Activated CD4-positive, alpha-beta memory T cell treated with anti-CD3 and anti-CD28 coated beads, Interleukin-2, amount 10 ng/mL, durations not matched to agents 7 days and 5 days (primary cell): ENCODE results near the gene OR11A1. TPM values are rescaled to one million over a fixed set of nuclear protein-coding genes. Genes with fewer than 3 reads are reported as not detected.

Source experiments
- CTCF ChIA-PET: fragments of 350-600 bp; sonication (Branson Sonifier 250); formaldehyde crosslinking; loops from one replicate; lab custom pipeline; 2021; ENCODE audit warnings: antibody characterized with exemption, inconsistent platforms; lab: Charles Lee
- POLR2A ChIA-PET: fragments of 350-600 bp; sonication (Branson Sonifier 250); formaldehyde crosslinking; loops from one replicate; lab custom pipeline; 2021; ENCODE audit warnings: antibody characterized with exemption; lab: Charles Lee
- DNase-seq: peaks from one replicate; pipeline ENCODE4 v3.0.0-alpha.2; 2020
- H3K27ac Mint-ChIP-seq: one replicate; pipeline ENCODE4 v1.8.0; 2021; ENCODE audit warnings: mild to moderate bottlenecking, mixed read lengths
- H3K27me3 Mint-ChIP-seq: one replicate; pipeline ENCODE4 v1.8.0; 2021; ENCODE audit warnings: mixed read lengths
- H3K36me3 Mint-ChIP-seq: one replicate; pipeline ENCODE4 v1.8.0; 2021; ENCODE audit warnings: low read depth, mixed read lengths
- H3K4me1 Mint-ChIP-seq: one replicate; pipeline ENCODE4 v1.8.0; 2021; ENCODE audit warnings: mixed read lengths
- H3K4me3 Mint-ChIP-seq: one replicate; pipeline ENCODE4 v1.8.0; 2021; ENCODE audit warnings: mild to moderate bottlenecking, mixed read lengths
- H3K9me3 Mint-ChIP-seq: one replicate; pipeline ENCODE4 v1.8.0; 2021; ENCODE audit warnings: mixed read lengths
- total RNA-seq, 2 experiments: library from RNA; stranded (reverse); gene quantifications; one replicate each; pipeline ENCODE4 v1.2.3, GENCODE V29; 2021

Gene OR11A1, protein sequence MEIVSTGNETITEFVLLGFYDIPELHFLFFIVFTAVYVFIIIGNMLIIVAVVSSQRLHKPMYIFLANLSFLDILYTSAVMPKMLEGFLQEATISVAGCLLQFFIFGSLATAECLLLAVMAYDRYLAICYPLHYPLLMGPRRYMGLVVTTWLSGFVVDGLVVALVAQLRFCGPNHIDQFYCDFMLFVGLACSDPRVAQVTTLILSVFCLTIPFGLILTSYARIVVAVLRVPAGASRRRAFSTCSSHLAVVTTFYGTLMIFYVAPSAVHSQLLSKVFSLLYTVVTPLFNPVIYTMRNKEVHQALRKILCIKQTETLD
- total RNA-seq: not detected

DNA sequence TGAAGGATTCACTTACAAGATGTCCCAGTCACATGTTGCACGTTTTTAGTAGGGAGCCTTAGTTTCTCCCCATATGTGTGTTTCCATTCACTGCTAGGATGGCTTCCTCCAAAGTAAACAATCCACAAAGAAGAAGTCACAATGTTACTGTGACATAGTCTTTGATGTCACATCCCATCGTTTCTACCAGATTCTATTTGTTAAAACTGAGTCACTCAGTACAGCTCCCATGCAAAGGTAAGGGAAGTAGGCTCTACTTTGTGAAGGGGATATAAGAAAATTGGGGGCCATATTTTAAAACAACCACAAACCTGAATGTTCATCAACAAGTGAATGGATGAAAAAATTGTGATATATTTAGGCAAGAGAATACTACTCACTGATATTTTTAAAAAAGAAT, at the start of gene OR11A1, which contains the start of gene OR2H1:
Gene OR11A1, minus strand, starts transcription at position 101 of the 400 bp plus-strand sequence. CDS start 29,430 bp downstream, outside the sequence.
Gene OR2H1, plus strand, starts transcription at position 185 of the 400 bp plus-strand sequence. CDS start 4,615 bp downstream, outside the sequence.
- Mint-ChIP-seq H3K9me3 (no peaks in the 10 kb centered on the region), H3K27me3 (peaks cover 26% of the 10 kb centered on the region), H3K4me1 (no peaks in the 10 kb centered on the region), H3K36me3 (no peaks in the 10 kb centered on the region), H3K4me3 (no peak within 1 kb of the TSS), H3K27ac (no peak within 1 kb of the TSS)
- DNase-seq: no peak
- ChIA-PET CTCF (no interaction called here), POLR2A (interaction anchor here (1.2 kb wide), 1 partner anchor 21 kb away, joined by 3 read pairs; no protein-coding TSS in a partner anchor)

DNA sequence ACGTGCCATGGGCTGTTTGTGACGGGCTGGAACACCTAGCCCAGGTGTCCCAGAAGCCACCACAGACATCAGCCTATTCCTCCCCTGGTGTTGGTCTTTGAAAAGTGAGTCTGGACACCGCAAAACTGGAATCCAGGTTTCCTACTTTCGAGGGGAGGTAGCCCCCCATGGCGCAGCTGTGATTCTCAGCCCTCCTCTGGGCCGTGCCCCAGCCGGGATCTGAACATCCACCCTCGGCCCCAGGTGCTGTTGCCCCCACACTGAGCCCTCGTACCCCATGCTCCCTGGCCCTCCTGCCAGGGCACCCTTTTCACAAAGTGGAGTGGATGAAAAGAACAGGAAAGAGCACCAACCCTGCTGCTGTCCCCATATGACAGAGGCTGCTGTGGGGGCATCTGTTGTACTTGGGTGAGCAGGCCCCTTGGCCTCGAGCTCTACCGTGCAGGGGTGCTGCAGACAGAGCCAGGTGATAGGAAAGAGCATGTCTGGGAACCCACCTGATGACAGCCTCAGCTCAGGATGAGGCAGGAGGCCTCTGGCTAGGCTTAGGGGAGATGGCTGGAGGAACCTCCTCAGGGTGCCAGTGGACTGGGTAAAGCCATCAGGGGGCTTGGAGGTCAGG, 49.7 kb upstream of the OR11A1 start:
- Mint-ChIP-seq H3K9me3 (no peaks in the 10 kb centered on the region), H3K36me3 (no peaks in the 10 kb centered on the region), H3K27ac (no peak overlapping the region), H3K4me1 (peaks cover 6% of the 10 kb centered on the region), H3K4me3 (no peak overlapping the region), H3K27me3 (no peaks in the 10 kb centered on the region)
- CTCF ChIA-PET: no interaction called here
- DNase-seq: no peak
- POLR2A ChIA-PET: no interaction called here

DNA sequence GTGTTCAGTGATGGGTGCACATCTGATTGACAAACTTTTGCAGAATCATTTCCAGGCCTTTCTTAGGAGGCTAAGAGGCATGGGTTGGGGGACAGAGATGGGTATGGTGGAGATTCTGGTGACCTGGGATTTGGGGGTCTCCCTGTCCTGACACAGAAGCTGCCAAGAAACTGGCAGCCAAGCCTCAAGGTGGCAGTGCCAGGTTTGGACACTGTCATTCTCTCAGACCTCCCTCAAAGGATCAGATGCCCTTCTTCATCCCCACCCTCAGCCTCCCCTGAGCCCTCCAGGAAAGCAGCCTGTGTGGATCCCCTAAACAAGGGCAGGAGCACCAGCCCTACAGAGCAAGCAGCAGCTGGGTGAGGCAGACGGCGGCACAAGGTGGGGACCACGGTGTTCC, 48.9 kb upstream of the OR11A1 start:
- Mint-ChIP-seq H3K36me3 (no peaks in the 10 kb centered on the region), H3K9me3 (no peaks in the 10 kb centered on the region), H3K27ac (no peak overlapping the region), H3K4me3 (no peak overlapping the region), H3K27me3 (no peaks in the 10 kb centered on the region), H3K4me1 (peaks cover 6% of the 10 kb centered on the region)
- CTCF ChIA-PET: no interaction called here
- no peak for DNase-seq
- POLR2A ChIA-PET: no interaction called here

DNA sequence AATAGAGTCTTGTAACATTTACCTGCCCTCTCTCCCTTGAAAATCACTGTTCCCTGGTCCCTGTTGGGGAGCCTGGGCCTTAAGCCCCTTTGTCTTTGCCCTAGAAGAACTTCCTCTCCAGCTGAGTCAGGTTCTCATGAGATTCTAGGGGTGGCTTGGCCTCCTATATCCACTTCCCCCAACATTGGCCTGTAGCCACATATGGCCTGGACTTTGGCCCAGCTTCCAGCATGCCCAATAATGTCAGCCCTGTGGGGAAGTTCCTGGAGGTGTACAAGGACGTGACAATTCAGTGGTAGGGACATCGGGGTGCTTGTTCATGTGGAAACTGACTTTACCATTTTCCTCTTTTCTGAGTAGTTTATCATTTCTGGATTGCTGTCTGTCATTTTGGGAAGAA, 48.1 kb upstream of the OR11A1 start:
- H3K36me3 Mint-ChIP-seq: no peaks in the 10 kb centered on the region
- H3K4me1 Mint-ChIP-seq: peaks cover 6% of the 10 kb centered on the region
- ChIA-PET CTCF (no interaction called here), POLR2A (no interaction called here)
- H3K4me3 Mint-ChIP-seq: no peak overlapping the region
- no peak for DNase-seq
- no peaks in the 10 kb centered on the region for H3K9me3 Mint-ChIP-seq
- H3K27me3 Mint-ChIP-seq: no peaks in the 10 kb centered on the region
- no peak overlapping the region for H3K27ac Mint-ChIP-seq

DNA sequence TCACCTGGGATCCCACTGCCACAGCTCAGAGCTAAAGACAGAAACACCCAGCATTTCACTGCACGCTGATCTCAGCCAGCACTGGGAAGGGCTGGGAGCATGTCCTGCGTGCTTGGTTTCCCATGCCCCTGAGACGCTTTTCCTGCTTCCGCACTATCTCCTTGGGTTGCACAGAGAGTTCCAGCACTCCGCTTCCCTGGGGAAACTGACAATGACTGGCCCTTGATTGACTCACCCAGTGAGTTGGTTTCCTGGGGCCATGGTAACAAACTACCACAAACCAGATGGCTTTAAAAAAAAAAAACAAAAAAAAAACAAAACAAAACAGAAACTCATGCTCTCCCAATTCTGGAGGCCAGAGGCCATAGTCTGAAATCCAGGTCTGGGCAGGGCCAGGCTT, 45.7 kb upstream of the OR11A1 start:
- no peaks in the 10 kb centered on the region for H3K36me3 Mint-ChIP-seq
- H3K27ac Mint-ChIP-seq: no peak overlapping the region
- no peaks in the 10 kb centered on the region for H3K9me3 Mint-ChIP-seq
- ChIA-PET POLR2A (no interaction called here), CTCF (no interaction called here)
- no peak overlapping the region for H3K4me3 Mint-ChIP-seq
- DNase-seq: no peak
- H3K27me3 Mint-ChIP-seq: peaks cover 9% of the 10 kb centered on the region
- H3K4me1 Mint-ChIP-seq: no peaks in the 10 kb centered on the region

DNA sequence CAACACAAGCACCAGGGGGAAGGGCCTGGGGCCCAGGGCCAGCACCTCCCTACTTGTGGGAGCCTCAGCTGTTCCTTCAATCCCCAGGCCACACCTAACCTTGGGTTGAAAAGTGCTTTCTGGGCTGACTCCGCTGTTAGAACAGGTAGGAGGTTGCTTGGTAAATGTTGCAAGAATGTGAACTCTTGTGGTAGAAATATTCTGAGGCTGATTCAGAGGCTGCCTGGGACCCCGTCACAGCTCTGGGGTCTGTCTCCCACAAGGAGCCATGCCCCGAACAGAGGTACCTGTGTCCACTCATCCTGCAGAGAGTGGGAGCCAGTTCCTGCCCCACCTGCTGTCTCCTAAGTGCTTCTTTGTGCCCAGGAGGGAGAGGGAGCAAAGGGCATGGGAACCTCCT, 45.3 kb upstream of the OR11A1 start:
- no peaks in the 10 kb centered on the region for H3K9me3 Mint-ChIP-seq
- ChIA-PET POLR2A (no interaction called here), CTCF (no interaction called here)
- no peak overlapping the region for H3K4me3 Mint-ChIP-seq
- no peaks in the 10 kb centered on the region for H3K36me3 Mint-ChIP-seq
- no peak for DNase-seq
- peaks cover 12% of the 10 kb centered on the region for H3K27me3 Mint-ChIP-seq
- H3K27ac Mint-ChIP-seq: no peak overlapping the region
- no peaks in the 10 kb centered on the region for H3K4me1 Mint-ChIP-seq

DNA sequence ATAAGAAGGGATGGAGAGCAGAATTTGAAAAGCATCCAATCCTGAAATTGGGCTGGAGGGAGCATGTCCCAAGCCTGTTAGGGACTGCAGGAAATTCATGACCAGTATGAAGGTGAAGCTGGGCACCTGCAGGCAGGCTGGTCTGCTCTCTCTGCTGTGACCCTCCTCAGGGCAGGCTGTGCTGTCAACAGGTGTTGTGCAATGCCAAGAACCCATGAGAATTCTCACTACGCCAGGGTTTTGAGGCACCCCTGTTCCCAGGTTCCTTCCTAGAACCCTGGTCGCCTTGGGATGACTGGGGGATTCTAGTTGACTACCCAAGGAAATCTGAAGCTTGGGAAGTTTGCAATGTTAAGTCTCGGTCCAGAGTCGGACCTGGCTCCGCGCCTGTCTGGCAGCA, 44.2 kb upstream of the OR11A1 start:
- Mint-ChIP-seq H3K4me1 (no peaks in the 10 kb centered on the region), H3K4me3 (no peak overlapping the region), H3K27ac (no peak overlapping the region), H3K27me3 (peaks cover 19% of the 10 kb centered on the region), H3K9me3 (no peaks in the 10 kb centered on the region), H3K36me3 (no peaks in the 10 kb centered on the region)
- DNase-seq: no peak
- ChIA-PET CTCF (no interaction called here), POLR2A (no interaction called here)

DNA sequence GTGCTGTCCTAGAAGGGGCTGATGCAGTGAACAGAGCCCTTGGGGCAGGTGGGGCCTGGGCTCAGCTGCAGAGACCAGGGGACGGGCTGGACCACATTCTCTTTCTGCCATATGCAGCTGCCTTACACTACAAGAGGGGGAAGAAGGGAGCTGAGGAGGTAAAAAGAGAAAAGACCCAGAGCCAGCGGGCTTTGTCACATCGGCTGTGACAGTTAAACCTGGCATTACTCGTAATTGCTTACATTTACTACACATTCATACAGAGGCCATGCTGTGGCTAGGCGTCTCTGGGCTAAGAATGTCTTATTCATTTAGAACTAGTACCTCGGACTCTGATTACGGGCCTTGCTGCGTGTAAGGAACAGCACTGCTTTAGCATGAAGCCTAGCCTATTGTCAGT, 43.7 kb upstream of the OR11A1 start:
- DNase-seq: no peak
- Mint-ChIP-seq H3K27ac (no peak overlapping the region), H3K4me1 (no peaks in the 10 kb centered on the region), H3K27me3 (peaks cover 19% of the 10 kb centered on the region), H3K9me3 (no peaks in the 10 kb centered on the region), H3K4me3 (no peak overlapping the region), H3K36me3 (no peaks in the 10 kb centered on the region)
- CTCF ChIA-PET: no interaction called here
- POLR2A ChIA-PET: no interaction called here

DNA sequence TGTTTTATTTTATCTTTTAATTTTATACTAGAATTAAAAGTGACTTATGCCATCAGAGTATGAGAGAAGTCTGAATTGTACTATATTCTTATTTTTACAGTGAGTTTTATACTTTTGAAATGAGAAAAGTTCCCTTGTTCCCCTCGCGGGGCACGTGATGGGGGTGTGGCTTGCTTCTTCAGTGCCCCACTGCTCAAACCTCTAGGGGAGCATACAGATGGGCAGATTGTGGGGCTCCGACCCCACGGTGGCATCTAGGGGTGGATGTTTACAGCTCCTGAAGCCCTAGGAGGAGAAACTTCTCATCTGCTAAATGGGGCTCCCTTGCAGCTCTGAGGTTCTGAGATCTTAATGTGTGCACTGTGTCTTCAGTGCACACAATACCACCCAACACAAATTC, 42.8 kb upstream of the OR11A1 start:
- H3K4me1 Mint-ChIP-seq: no peaks in the 10 kb centered on the region
- no peaks in the 10 kb centered on the region for H3K36me3 Mint-ChIP-seq
- no peak overlapping the region for H3K4me3 Mint-ChIP-seq
- peaks cover 27% of the 10 kb centered on the region for H3K27me3 Mint-ChIP-seq
- ChIA-PET CTCF (no interaction called here), POLR2A (no interaction called here)
- H3K27ac Mint-ChIP-seq: no peak overlapping the region
- no peaks in the 10 kb centered on the region for H3K9me3 Mint-ChIP-seq
- DNase-seq: no peak

DNA sequence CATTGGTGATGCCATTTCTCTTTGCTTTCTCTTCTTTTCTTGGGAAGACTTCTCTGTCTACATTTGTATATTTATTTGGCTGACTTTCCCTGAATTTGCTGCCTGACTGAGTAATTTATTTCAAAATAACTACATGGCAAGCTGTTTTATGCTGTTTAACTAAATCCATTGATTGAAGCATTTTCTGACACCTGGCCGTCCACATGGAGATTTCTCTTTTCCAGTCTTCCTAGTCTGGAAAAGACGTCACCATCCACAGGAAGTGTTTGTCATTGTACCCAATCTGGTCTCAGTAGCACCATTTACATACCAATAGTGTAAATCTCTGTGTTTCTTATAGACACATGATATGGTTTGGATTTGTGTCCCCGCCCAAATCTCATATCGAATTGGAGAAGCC, 40.1 kb upstream of the OR11A1 start:
- Mint-ChIP-seq H3K27me3 (peaks cover 28% of the 10 kb centered on the region), H3K36me3 (no peaks in the 10 kb centered on the region), H3K4me1 (no peaks in the 10 kb centered on the region), H3K27ac (no peak overlapping the region), H3K4me3 (no peak overlapping the region), H3K9me3 (no peaks in the 10 kb centered on the region)
- CTCF ChIA-PET: no interaction called here
- POLR2A ChIA-PET: no interaction called here
- no peak for DNase-seq

DNA sequence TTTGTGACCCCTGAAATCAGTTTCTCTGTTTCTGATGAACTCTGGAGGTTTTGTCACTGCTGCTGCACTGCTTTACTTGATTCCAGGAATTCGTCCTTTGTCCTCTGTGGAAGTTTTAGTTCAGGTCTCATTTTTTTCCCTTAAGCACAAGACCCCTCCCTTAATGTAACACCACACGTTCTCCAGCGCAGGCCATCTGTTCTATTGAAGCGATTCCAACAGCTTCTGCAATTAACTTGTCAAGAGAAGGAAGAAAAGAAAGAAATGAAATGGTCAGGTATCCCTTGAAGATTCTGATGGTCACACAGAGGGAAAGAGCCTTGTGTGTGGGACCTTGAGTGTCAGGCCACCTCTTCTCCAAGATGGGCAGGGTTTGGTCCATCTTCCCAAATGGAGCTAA, 38.7 kb upstream of the OR11A1 start:
- H3K27me3 Mint-ChIP-seq: peaks cover 28% of the 10 kb centered on the region
- DNase-seq: no peak
- H3K36me3 Mint-ChIP-seq: no peaks in the 10 kb centered on the region
- no peak overlapping the region for H3K27ac Mint-ChIP-seq
- CTCF ChIA-PET: no interaction called here
- H3K9me3 Mint-ChIP-seq: no peaks in the 10 kb centered on the region
- POLR2A ChIA-PET: no interaction called here
- no peaks in the 10 kb centered on the region for H3K4me1 Mint-ChIP-seq
- no peak overlapping the region for H3K4me3 Mint-ChIP-seq

DNA sequence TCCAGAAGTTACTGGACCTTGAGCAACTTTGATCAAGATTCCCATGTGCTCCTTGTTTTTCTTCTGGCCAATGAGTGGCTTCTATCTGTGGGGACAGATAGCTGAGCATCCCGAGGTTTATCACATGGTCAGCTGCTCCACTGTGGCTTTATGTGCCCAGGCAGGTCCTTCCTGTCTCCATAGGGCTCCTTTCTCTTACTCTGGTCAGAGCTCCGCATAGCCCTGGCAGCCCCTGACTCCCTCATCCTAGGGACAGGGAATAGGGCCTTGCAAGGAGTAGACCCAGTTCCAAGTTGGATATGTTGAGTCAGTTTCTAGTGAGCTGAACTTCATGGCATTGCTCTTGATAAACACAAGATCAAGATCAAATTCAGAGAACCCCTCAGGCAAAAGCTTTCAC, 37.3 kb upstream of the OR11A1 start:
- H3K4me3 Mint-ChIP-seq: no peak overlapping the region
- CTCF ChIA-PET: no interaction called here

DNA sequence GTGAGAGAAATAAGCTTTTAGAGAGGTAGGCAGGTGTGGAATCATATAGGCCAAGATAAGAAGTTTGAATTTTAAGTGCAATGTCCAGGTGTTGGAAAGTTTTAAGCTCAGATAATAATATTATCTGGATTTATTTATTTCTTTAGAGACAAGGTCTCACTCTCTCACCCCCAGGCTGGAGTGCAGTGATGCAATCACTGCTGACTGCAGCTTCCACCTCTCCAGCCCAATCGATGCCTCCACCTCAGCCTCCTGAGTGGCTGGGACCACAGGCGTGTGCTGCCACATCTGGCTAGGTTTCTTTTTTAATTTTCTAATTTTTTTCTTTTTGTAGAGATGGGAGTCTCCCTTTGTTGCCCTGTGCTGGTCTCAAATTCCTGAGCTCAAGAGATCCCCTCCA, 36.4 kb upstream of the OR11A1 start:
- Mint-ChIP-seq H3K36me3 (no peaks in the 10 kb centered on the region), H3K9me3 (no peaks in the 10 kb centered on the region), H3K27ac (no peak overlapping the region), H3K4me3 (no peak overlapping the region), H3K4me1 (no peaks in the 10 kb centered on the region), H3K27me3 (peaks cover 20% of the 10 kb centered on the region)
- DNase-seq: no peak
- ChIA-PET POLR2A (no interaction called here), CTCF (no interaction called here)

More for the DNA sequence above, 37.3 kb upstream of the OR11A1 start:
- DNase-seq: no peak
- no peaks in the 10 kb centered on the region for H3K4me1 Mint-ChIP-seq
- POLR2A ChIA-PET: no interaction called here
- H3K9me3 Mint-ChIP-seq: no peaks in the 10 kb centered on the region
- H3K27ac Mint-ChIP-seq: no peak overlapping the region
- peaks cover 28% of the 10 kb centered on the region for H3K27me3 Mint-ChIP-seq
- no peaks in the 10 kb centered on the region for H3K36me3 Mint-ChIP-seq

DNA sequence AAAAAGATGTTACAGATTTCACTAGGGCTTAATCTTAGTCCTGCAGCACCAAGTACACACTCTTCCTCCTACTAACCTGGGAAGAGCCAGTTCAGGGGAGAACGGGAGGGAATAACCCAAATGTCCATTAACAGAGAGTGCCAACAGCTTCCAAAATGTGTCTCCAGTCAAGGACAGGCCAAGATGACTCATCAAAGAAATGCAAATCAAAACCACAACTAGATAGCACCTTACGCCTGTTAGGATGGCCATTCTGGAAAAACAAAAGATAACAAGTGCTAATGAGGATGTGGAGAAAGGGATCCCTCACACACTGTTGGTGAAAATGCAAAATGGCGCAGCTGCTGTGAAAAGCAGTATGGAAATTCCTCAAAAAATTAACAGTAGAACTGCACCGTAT, 34.7 kb upstream of the OR11A1 start:
- Mint-ChIP-seq H3K27me3 (peaks cover 11% of the 10 kb centered on the region), H3K36me3 (no peaks in the 10 kb centered on the region), H3K4me1 (no peaks in the 10 kb centered on the region), H3K27ac (no peak overlapping the region), H3K4me3 (no peak overlapping the region), H3K9me3 (no peaks in the 10 kb centered on the region)
- POLR2A ChIA-PET: no interaction called here
- CTCF ChIA-PET: no interaction called here
- DNase-seq: no peak
